Left lung (tissue), 10 donors: ENCODE data around the gene ETV6. TPM values are rescaled to one million over a fixed set of nuclear protein-coding genes. Genes with fewer than 3 reads are reported as not detected.

Source experiments
- ATAC-seq: fragments of 200-7000 bp; cut with Tn5 transposase; one replicate; pipeline ENCODE4 v1.9.1; 2020; ENCODE audit warnings: moderate library complexity
- DNase-seq, 4 donors: peaks; one replicate each; pipeline ENCODE4 v3.0.0-alpha.2; 2013 to 2020
- H3K27ac ChIP-seq, 2 donors: fragments of 200-600 bp; sonication (generic) in 1 of 2; one replicate each; pipeline versions ENCODE4 v1.5.0 to v1.8.0; 2020 to 2021
- H3K27me3 ChIP-seq, 2 donors: fragments of 200-600 bp; sonication (generic) in 1 of 2; one replicate each; pipeline versions ENCODE4 v1.5.0 to v1.8.0; 2020 to 2021
- H3K36me3 ChIP-seq, 2 donors: fragments of 200-600 bp; sonication (generic) in 1 of 2; one replicate each; pipeline versions ENCODE4 v1.5.0 to v1.8.0; 2020 to 2021
- H3K4me1 ChIP-seq, 2 donors: fragments of 200-600 bp; one replicate each; pipeline ENCODE4 v1.8.0; 2021
- H3K4me3 ChIP-seq, 2 donors: fragments of 200-600 bp; sonication (generic) in 1 of 2; one replicate each; pipeline versions ENCODE4 v1.5.0 to v1.8.0; 2020 to 2021; ENCODE audit warnings: mild to moderate bottlenecking in 1 of 2
- H3K9me3 ChIP-seq, 2 donors: fragments of 200-600 bp; sonication (generic) in 1 of 2; one replicate each; pipeline versions ENCODE4 v1.5.0 to v1.8.0; 2020 to 2021
- CTCF ChIP-seq, 2 donors: fragments of 200-600 bp; sonication (generic) in 1 of 2; IDR thresholded peaks; one replicate each; pipeline versions ENCODE4 v1.5.0 to v1.8.0; 2021; ENCODE audit warnings: antibody characterized with exemption in 2 of 2
- intact Hi-C, 2 donors: fragments of 100-400 bp; cut with DNase I; formaldehyde crosslinking; loops; one replicate each; pipeline versions ENCODE4 v1.11.2 to v1.14.2; 2022
- polyA plus RNA-seq, 6 donors: library from polyadenylated mRNA; unstranded; fragments of 120-200 nt; gene quantifications; one replicate each; pipeline ENCODE4 v1.2.1, GENCODE V29; 2013; ENCODE audit not compliant: insufficient read length in 6 of 6
- total RNA-seq, 2 donors: library from RNA; stranded (reverse); fragmentation: NEBNext Ultra II Directional; extraction: Animal tissue kit (Norgen Biotek cat#: 25700); gene quantifications; one replicate each; pipeline ENCODE4 v1.2.1, GENCODE V29; 2021
- donor health status: DM: no; HTN: yes; CAD: no.
- donor health status: DM: no; HTN: no; CAD: no.

The ETV6 gene
- total and polyA plus RNA-seq, 8 donors = 16.0 to 44.7 (median 17.1) TPM

- no peaks in the 10 kb centered on the region for H3K36me3 ChIP-seq
- ATAC-seq (no peak), DNase-seq (no peak)
- no peak overlapping the region for H3K4me3 ChIP-seq
- no peak for TF ChIP-seq CTCF (IDR thresholded peaks at IDR 0.05)
- intact Hi-C loops = no loop called here
- no peaks in the 10 kb centered on the region for H3K27me3 ChIP-seq
- no peaks in the 10 kb centered on the region for H3K9me3 ChIP-seq
- H3K27ac ChIP-seq = no peak overlapping the region
- no peaks in the 10 kb centered on the region for H3K4me1 ChIP-seq
Measured at GRCh38 chr12:11920231-11920630, 270.8 kb downstream of the ETV6 start.

- ATAC-seq = no peak
- no peak for DNase-seq
- Histone ChIP-seq H3K27ac (no peak overlapping the region), H3K9me3 (no peaks in the 10 kb centered on the region), H3K4me1 (no peaks in the 10 kb centered on the region), H3K4me3 (no peak overlapping the region), H3K27me3 (no peaks in the 10 kb centered on the region), H3K36me3 (no peaks in the 10 kb centered on the region)
- intact Hi-C loops = no loop called here
- no peak for TF ChIP-seq CTCF (IDR thresholded peaks at IDR 0.05)
Measured at GRCh38 chr12:11922361-11922760, 272.9 kb downstream of the ETV6 start.

GRCh38 chr12:11923067-11923466 is 273.6 kb downstream of the ETV6 start:
- H3K4me1 ChIP-seq = no peaks in the 10 kb centered on the region
- ATAC-seq (no peak), DNase-seq (no peak)
- no peak overlapping the region for H3K27ac ChIP-seq
- no peak for TF ChIP-seq CTCF (IDR thresholded peaks at IDR 0.05)
- no peaks in the 10 kb centered on the region for H3K27me3 ChIP-seq
- H3K9me3 ChIP-seq = no peaks in the 10 kb centered on the region
- no peaks in the 10 kb centered on the region for H3K36me3 ChIP-seq
- H3K4me3 ChIP-seq = no peak overlapping the region
- intact Hi-C loops = no loop called here

- H3K4me1 ChIP-seq = no peaks in the 10 kb centered on the region
- H3K9me3 ChIP-seq = no peaks in the 10 kb centered on the region
- ATAC-seq (no peak), DNase-seq (peak in 1 of 4 donors; percentile 27)
- intact Hi-C loops = no loop called here
- no peak overlapping the region for H3K4me3 ChIP-seq
- H3K27ac ChIP-seq = no peak overlapping the region
- H3K27me3 ChIP-seq = no peaks in the 10 kb centered on the region
- H3K36me3 ChIP-seq = no peaks in the 10 kb centered on the region
- no peak for TF ChIP-seq CTCF (IDR thresholded peaks at IDR 0.05)
Measured at GRCh38 chr12:11927286-11927935, 277.9 kb downstream of the ETV6 start.

- H3K9me3 ChIP-seq = no peaks in the 10 kb centered on the region
- no peak for TF ChIP-seq CTCF (IDR thresholded peaks at IDR 0.05)
- DNase-seq = no peak
- no peaks in the 10 kb centered on the region for H3K27me3 ChIP-seq
- no peaks in the 10 kb centered on the region for H3K36me3 ChIP-seq
- H3K4me3 ChIP-seq = no peak overlapping the region
- no peak for ATAC-seq
- H3K27ac ChIP-seq = no peak overlapping the region
- H3K4me1 ChIP-seq = no peaks in the 10 kb centered on the region
- intact Hi-C loops = no loop called here
Measured at GRCh38 chr12:11929714-11930113, 280.2 kb downstream of the ETV6 start.
